PC-9 (cell line): ENCODE data around the gene DES.

Experiments
- EZH2 ChIP-seq: fragments of 200-600 bp; sonication (generic); IDR thresholded peaks from 2 replicates; pipeline ENCODE4 v1.8.0; 2017; ENCODE audit warnings: antibody characterized with exemption, low read depth
- TF ChIP-seq, protein P1 (sequence below): fragments of 200-600 bp; sonication (generic); conservative IDR thresholded peaks from 2 replicates; pipeline ENCODE4 v1.6.1; 2017; ENCODE audit warnings: mixed run types, antibody characterized with exemption, mild to moderate bottlenecking, moderate library complexity

- TF ChIP-seq, protein P1, sequence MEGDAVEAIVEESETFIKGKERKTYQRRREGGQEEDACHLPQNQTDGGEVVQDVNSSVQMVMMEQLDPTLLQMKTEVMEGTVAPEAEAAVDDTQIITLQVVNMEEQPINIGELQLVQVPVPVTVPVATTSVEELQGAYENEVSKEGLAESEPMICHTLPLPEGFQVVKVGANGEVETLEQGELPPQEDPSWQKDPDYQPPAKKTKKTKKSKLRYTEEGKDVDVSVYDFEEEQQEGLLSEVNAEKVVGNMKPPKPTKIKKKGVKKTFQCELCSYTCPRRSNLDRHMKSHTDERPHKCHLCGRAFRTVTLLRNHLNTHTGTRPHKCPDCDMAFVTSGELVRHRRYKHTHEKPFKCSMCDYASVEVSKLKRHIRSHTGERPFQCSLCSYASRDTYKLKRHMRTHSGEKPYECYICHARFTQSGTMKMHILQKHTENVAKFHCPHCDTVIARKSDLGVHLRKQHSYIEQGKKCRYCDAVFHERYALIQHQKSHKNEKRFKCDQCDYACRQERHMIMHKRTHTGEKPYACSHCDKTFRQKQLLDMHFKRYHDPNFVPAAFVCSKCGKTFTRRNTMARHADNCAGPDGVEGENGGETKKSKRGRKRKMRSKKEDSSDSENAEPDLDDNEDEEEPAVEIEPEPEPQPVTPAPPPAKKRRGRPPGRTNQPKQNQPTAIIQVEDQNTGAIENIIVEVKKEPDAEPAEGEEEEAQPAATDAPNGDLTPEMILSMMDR: no peak
- TF ChIP-seq EZH2: no peak
Observed at GRCh38 chr2:219406861-219407230, 11.3 kb upstream of the DES start.
